IPS-18c (cell line): ENCODE data around the gene HAUS7.

Experiments
- H3K4me3 ChIP-seq: 2 replicates; pipeline ENCODE4 v1.7.0; 2013; ENCODE audit warnings: low read depth, mild to moderate bottlenecking, low read length, moderate library complexity; ENCODE audit not compliant: insufficient read depth
- H3K9me3 ChIP-seq: one replicate; pipeline ENCODE4 v1.6.1; 2013; ENCODE audit warnings: mild to moderate bottlenecking, low read length, moderate library complexity; ENCODE audit not compliant: control insufficient read depth, insufficient read depth

Gene HAUS7

GRCh38 chrX:153450114-153450948, 20.0 kb downstream of the HAUS7 start:
- H3K4me3 ChIP-seq, result no peak overlapping the region
- peaks cover 12% of the 10 kb centered on the region for H3K9me3 ChIP-seq

GRCh38 chrX:153449368-153450113, 20.8 kb downstream of the HAUS7 start:
- Histone ChIP-seq H3K9me3 (peaks cover 9% of the 10 kb centered on the region), H3K4me3 (no peak overlapping the region; the same call in 1 of the 2 replicates)

- peaks cover 14% of the 10 kb centered on the region for H3K9me3 ChIP-seq
- no peak overlapping the region for H3K4me3 ChIP-seq
These were observed 21.6 kb downstream of the HAUS7 start for GRCh38 chrX:153448556-153449367.

GRCh38 chrX:153447581-153447960, 22.8 kb downstream of the HAUS7 start:
- Histone ChIP-seq H3K4me3 (no peak overlapping the region), H3K9me3 (peaks cover 19% of the 10 kb centered on the region)

- Histone ChIP-seq H3K4me3 (no peak overlapping the region), H3K9me3 (peaks cover 21% of the 10 kb centered on the region)
These were observed 23.3 kb downstream of the HAUS7 start for GRCh38 chrX:153446950-153447580.

- Histone ChIP-seq H3K4me3 (no peak overlapping the region), H3K9me3 (peaks cover 16% of the 10 kb centered on the region)
These were observed 23.8 kb downstream of the HAUS7 start for GRCh38 chrX:153446636-153446936.

GRCh38 chrX:153445856-153446635, 24.3 kb downstream of the HAUS7 start, which contains the start of gene TREX2:
Gene TREX2 (minus strand): TSS chrX:153446056. CDS start chrX:153445430, 626 bp downstream.
- peaks cover 16% of the 10 kb centered on the region for H3K9me3 ChIP-seq
- H3K4me3 ChIP-seq, result no peak within 1 kb of the TSS

- H3K9me3 ChIP-seq, result peaks cover 14% of the 10 kb centered on the region
- H3K4me3 ChIP-seq, result no peak overlapping the region
These were observed 25.1 kb downstream of the HAUS7 start for GRCh38 chrX:153445106-153445855.

- Histone ChIP-seq H3K9me3 (peaks cover 21% of the 10 kb centered on the region), H3K4me3 (no peak overlapping the region)
These were observed 25.9 kb downstream of the HAUS7 start for GRCh38 chrX:153444333-153445011.

- Histone ChIP-seq H3K4me3 (no peak overlapping the region; the same call in 1 of the 2 replicates), H3K9me3 (peaks cover 21% of the 10 kb centered on the region)
These were observed 26.7 kb downstream of the HAUS7 start for GRCh38 chrX:153443476-153444332.

- no peak overlapping the region for H3K4me3 ChIP-seq
- H3K9me3 ChIP-seq, result peaks cover 21% of the 10 kb centered on the region
These were observed 27.9 kb downstream of the HAUS7 start for GRCh38 chrX:153442463-153442862.

GRCh38 chrX:153441981-153442380, 28.4 kb downstream of the HAUS7 start:
- H3K4me3 ChIP-seq, result no peak overlapping the region
- H3K9me3 ChIP-seq, result peaks cover 21% of the 10 kb centered on the region

- H3K9me3 ChIP-seq, result peaks cover 19% of the 10 kb centered on the region
- no peak overlapping the region for H3K4me3 ChIP-seq
These were observed 29.1 kb downstream of the HAUS7 start for GRCh38 chrX:153441296-153441695.

- Histone ChIP-seq H3K9me3 (peaks cover 19% of the 10 kb centered on the region), H3K4me3 (no peak overlapping the region)
These were observed 29.7 kb downstream of the HAUS7 start for GRCh38 chrX:153440556-153441135.
